ENCODE results near the gene SFRP4. TPM values are rescaled to one million over a fixed set of nuclear protein-coding genes. Genes with fewer than 3 reads are reported as not detected.

Gene SFRP4
- total and polyA plus RNA-seq, 9 of the 15 experiments (the other 6 are each of a cell fraction or from before 2014, with no cell fraction given): not detected

- BruUV-seq (replicated peaks): no TSS peak
- TF ChIP-seq BMI1 (IDR thresholded peaks at IDR 0.05; ENCODE audit: low read length) (no peak), MCM3 (IDR thresholded peaks at IDR 0.05) (no peak), CLOCK (CRISPR knock-in tag; IDR thresholded peaks at IDR 0.05; ENCODE audit: borderline replicate concordance) (no peak), CHD1 (IDR thresholded peaks at IDR 0.05; ENCODE audit: low read length) (no peak), ZFP1 (CRISPR knock-in tag; IDR thresholded peaks at IDR 0.05) (no peak), BRD4 (IDR thresholded peaks at IDR 0.05) (no peak), ZNF3 (CRISPR knock-in tag; IDR thresholded peaks at IDR 0.05) (no peak), ZNF764 (CRISPR knock-in tag; IDR thresholded peaks at IDR 0.05; ENCODE audit: low read depth) (no peak), ZNF518B (CRISPR knock-in tag; IDR thresholded peaks at IDR 0.05) (no peak), SMAD1 (IDR thresholded peaks at IDR 0.05; ENCODE audit: low read depth, low read length, partially characterized antibody) (no peak), DIDO1 (tag; IDR thresholded peaks at IDR 0.05; ENCODE audit: low read depth) (no peak), SREBF2 (CRISPR knock-in tag; IDR thresholded peaks at IDR 0.05) (no peak), FOSL1 (tag; conservative IDR thresholded peaks at IDR 0.05) (no peak), ZBTB12 (CRISPR knock-in tag; IDR thresholded peaks at IDR 0.05) (no peak), PHF21A (IDR thresholded peaks at IDR 0.05; ENCODE audit: borderline replicate concordance, low read depth) (no peak), TRIM24 (IDR thresholded peaks at IDR 0.05) (no peak)
- TF ChIP-seq, protein P1, sequence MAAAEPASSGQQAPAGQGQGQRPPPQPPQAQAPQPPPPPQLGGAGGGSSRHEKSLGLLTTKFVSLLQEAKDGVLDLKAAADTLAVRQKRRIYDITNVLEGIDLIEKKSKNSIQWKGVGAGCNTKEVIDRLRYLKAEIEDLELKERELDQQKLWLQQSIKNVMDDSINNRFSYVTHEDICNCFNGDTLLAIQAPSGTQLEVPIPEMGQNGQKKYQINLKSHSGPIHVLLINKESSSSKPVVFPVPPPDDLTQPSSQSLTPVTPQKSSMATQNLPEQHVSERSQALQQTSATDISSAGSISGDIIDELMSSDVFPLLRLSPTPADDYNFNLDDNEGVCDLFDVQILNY (CRISPR knock-in tag; IDR thresholded peaks at IDR 0.05): no peak
Measured at GRCh38 chr7:37928878-37929277, 12.3 kb upstream of the SFRP4 start.

More at GRCh38 chr7:37928878-37929277, 12.3 kb upstream of the SFRP4 start:
- Histone ChIP-seq H3K9me1 (ENCODE audit: control insufficient read depth, insufficient read depth, low read length) (no peaks in the 10 kb centered on the region), H3K4me1 (replicated peaks in 1 of 2; ENCODE audit: control insufficient read depth in 2 of 2, insufficient read depth in 2 of 2, low read length in 2 of 2) (peaks cover 0 to 7% of the 10 kb centered on the region in 2 experiments; a peak in 3 of 5 replicates), H3K4me3 (no peak overlapping the region), H3K27ac (ENCODE audit: extremely low read depth, low read depth, low read length) (no peak overlapping the region), H3K79me2 (ENCODE audit: control insufficient read depth, insufficient read depth, low read length) (no peaks in the 10 kb centered on the region), H3K4me2 (ENCODE audit: insufficient read depth, low read length) (no peak overlapping the region), H2AFZ (ENCODE audit: low read depth, low read length) (peak overlapping the region; percentile 34; the same call in 1 of the 2 replicates), H3K9me3 (replicated peaks; ENCODE audit: control insufficient read depth, insufficient read depth, low read depth, low read length) (no peaks in the 10 kb centered on the region), H3K27me3 (ENCODE audit: control insufficient read depth in 2 of 2, insufficient read depth in 2 of 2, low read length in 2 of 2) (no peaks in the 10 kb centered on the region), H4K20me1 (replicated peaks; ENCODE audit: control insufficient read depth, insufficient read depth, low read length) (no peaks in the 10 kb centered on the region), H3K9ac (ENCODE audit: insufficient read depth in 1 of 2, low read depth in 2 of 2, low read length in 2 of 2) (no peak overlapping the region), H3K36me3 (ENCODE audit: control insufficient read depth, insufficient read depth, low read length) (no peaks in the 10 kb centered on the region)
- CTCF ChIA-PET (ENCODE audit: low intra/inter-chr PET ratio): no interaction called here
- in situ Hi-C loops (cut with MboI): no loop called here
- DNase-seq (ENCODE audit: extremely low read depth in 1 of 4, low spot score in 3 of 4): peak in 2 of 4 experiments; percentile 26 to 37
- POLR2A ChIA-PET: interaction anchor here (1.3 kb wide), 1 partner anchor 10 kb away, joined by 3 read pairs; no protein-coding TSS in a partner anchor
- intact Hi-C loops (cut with micrococcal nuclease): no loop called here
- WGBS (ENCODE audit: insufficient coverage, low coverage, missing lambda C conversion rate): 4% methylated on average over 4 of the region's 4 CpGs
- no peak for FAIRE-seq
- ATAC-seq: no peak
